Measurements from ENCODE around the gene BPIFA3.

DNA sequence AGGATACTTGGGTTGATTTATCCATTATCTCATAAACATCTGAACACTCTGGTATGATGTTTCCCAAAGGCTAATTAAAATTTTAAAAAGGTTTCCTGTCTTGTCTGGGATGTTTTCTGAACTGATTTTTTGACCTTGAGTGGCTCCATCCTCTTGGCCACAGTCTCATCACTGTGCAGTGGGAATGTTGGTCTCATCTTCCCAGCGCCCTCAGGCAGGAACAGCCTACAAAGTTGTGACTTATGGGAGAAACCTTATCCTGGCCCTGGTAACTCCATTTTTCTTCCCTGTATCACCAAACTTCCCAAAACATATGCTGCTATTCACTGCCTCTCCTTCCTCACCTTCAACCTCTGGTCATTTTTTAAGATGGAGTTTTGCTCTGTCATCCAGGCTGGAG lies 6.8 kb upstream of the BPIFA3 start:
- TF ChIP-seq, protein P1, sequence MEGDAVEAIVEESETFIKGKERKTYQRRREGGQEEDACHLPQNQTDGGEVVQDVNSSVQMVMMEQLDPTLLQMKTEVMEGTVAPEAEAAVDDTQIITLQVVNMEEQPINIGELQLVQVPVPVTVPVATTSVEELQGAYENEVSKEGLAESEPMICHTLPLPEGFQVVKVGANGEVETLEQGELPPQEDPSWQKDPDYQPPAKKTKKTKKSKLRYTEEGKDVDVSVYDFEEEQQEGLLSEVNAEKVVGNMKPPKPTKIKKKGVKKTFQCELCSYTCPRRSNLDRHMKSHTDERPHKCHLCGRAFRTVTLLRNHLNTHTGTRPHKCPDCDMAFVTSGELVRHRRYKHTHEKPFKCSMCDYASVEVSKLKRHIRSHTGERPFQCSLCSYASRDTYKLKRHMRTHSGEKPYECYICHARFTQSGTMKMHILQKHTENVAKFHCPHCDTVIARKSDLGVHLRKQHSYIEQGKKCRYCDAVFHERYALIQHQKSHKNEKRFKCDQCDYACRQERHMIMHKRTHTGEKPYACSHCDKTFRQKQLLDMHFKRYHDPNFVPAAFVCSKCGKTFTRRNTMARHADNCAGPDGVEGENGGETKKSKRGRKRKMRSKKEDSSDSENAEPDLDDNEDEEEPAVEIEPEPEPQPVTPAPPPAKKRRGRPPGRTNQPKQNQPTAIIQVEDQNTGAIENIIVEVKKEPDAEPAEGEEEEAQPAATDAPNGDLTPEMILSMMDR (conservative IDR thresholded peaks at IDR 0.05) = no peak
- TF ChIP-seq EZH2 (IDR thresholded peaks at IDR 0.05; ENCODE audit: low read depth) = no peak
